Right cardiac atrium (tissue), 5 donors: ENCODE data around the gene LRCH3. TPM values are rescaled to one million over a fixed set of nuclear protein-coding genes. Genes with fewer than 3 reads are reported as not detected.

Source experiments
- ATAC-seq, 2 donors: fragments of 200-7000 bp; cut with Tn5 transposase; one replicate each; pipeline versions ENCODE4 v1.8.0 to v1.9.1; 2020; ENCODE audit warnings: moderate library complexity in 2 of 2, mild to moderate bottlenecking in 1 of 2
- DNase-seq, 3 donors: peaks; one replicate each; pipeline ENCODE4 v3.0.0-alpha.2; 2020
- H3K27ac ChIP-seq: one replicate; pipeline ENCODE4 v1.5.1; 2013; ENCODE audit warnings: mild to moderate bottlenecking, low read length, control low read depth, moderate library complexity
- H3K27me3 ChIP-seq: one replicate; pipeline ENCODE4 v1.6.1; 2013; ENCODE audit not compliant: control insufficient read depth, insufficient read depth
- H3K4me1 ChIP-seq: one replicate; pipeline ENCODE4 v1.6.1; 2013; ENCODE audit warnings: low read length; ENCODE audit not compliant: control insufficient read depth, insufficient read depth
- H3K4me3 ChIP-seq: one replicate; pipeline ENCODE4 v1.5.1; 2013; ENCODE audit warnings: low read length, control low read depth
- H3K9me3 ChIP-seq: one replicate; pipeline ENCODE4 v1.6.1; 2013; ENCODE audit warnings: low read length; ENCODE audit not compliant: control insufficient read depth
- WGBS: extraction: QIAGEN DNeasy Blood & Tissue Kit; methylation state at CpG from one replicate; pipeline ENCODE4 v1.1.7; 2013; 5-methylcytosine and 5-hydroxymethylcytosine counted together
- intact Hi-C, 4 donors: fragments of 100-400 bp; cut with DNase I; formaldehyde crosslinking; loops; one replicate each; pipeline versions ENCODE4 v1.11.0 to v1.14.0; 2022 to 2023
- long read RNA-seq, 4 donors: library from polyadenylated mRNA; unstranded; transcript quantifications; one replicate each; pipeline ENCODE4 v2.0.0, GENCODE V29; 2020 to 2021
- polyA plus RNA-seq: library from polyadenylated mRNA; stranded (reverse); fragments of 200-250 nt; gene quantifications from one replicate; pipeline ENCODE4 v1.2.3, GENCODE V29; 2013
- total RNA-seq, 4 donors: library from RNA; stranded (reverse); fragmentation: NEBNext Ultra II Directional; extraction: Animal tissue kit (Norgen Biotek cat#: 25700); gene quantifications; one replicate each; pipeline ENCODE4 v1.2.1, GENCODE V29; 2021
- donor health status: healthy with polysubstance abuse.
- donor health status: DM: no; HTN: yes; CAD: no.
- donor health status: DM: no; HTN: no; CAD: no.
- donor health status: DM: no; HTN: yes; CAD: no; lungs with severe emphysema.
- donor health status: DM: yes; HTN: yes; CAD: no.

LRCH3 gene
- total RNA-seq, result 10 to 100 TPM; 23.1 to 27.0 (median 25.1) TPM
- polyA plus RNA-seq, result 16.3 TPM
- long read RNA-seq, donor 1, full-length matches to known transcripts, result 7 of 28 reads
- long read RNA-seq, donor 1, partial matches to known transcripts, result 2 of 28 reads
- long read RNA-seq, donor 1, other reads (novel, unspliced or antisense), result 19 of 28 reads
- long read RNA-seq, donor 2, full-length matches to known transcripts, result 2 of 4 reads
- long read RNA-seq, donor 2, partial matches to known transcripts, result 1 of 4 reads
- long read RNA-seq, donor 2, other reads (novel, unspliced or antisense), result 1 of 4 reads
- long read RNA-seq, donor 3, full-length matches to known transcripts, result 9 of 46 reads
- long read RNA-seq, donor 3, partial matches to known transcripts, result 9 of 46 reads
- long read RNA-seq, donor 3, other reads (novel, unspliced or antisense), result 28 of 46 reads
- long read RNA-seq, donor 4, partial matches to known transcripts, result 0 of 4 reads
- long read RNA-seq, donor 4, other reads (novel, unspliced or antisense), result 4 of 4 reads

- ATAC-seq, result peak; percentile 94
- Histone ChIP-seq H3K9me3 (no peaks in the 10 kb centered on the region), H3K27me3 (no peaks in the 10 kb centered on the region), H3K4me3 (peak within 1 kb of the TSS; percentile 85), H3K27ac (peak within 1 kb of the TSS; percentile 48), H3K4me1 (no peaks in the 10 kb centered on the region)
- peak; percentile 86 to 95 (median 94) for DNase-seq
- under 1% methylated on average over 83 of the region's 83 CpGs for WGBS
- intact Hi-C loops, result no loop called here
Observed at GRCh38 chr3:197791113-197791891, at the start of gene LRCH3. LRCH3 (plus strand) TSS chr3:197791254; CDS start chr3:197791279, 25 bp downstream.

GRCh38 chr3:197742787-197743186 lies 48.3 kb upstream of the LRCH3 start:
- 84% methylated on average over 3 of the region's 3 CpGs for WGBS
- H3K9me3 ChIP-seq, result no peaks in the 10 kb centered on the region

GRCh38 chr3:197746209-197746608 lies 44.8 kb upstream of the LRCH3 start:
- H3K27me3 ChIP-seq, result no peaks in the 10 kb centered on the region
- no peak overlapping the region for H3K4me3 ChIP-seq
- WGBS, result 68% methylated on average over 3 of the region's 3 CpGs
- H3K4me1 ChIP-seq, result peaks cover 4% of the 10 kb centered on the region
- no peak for DNase-seq
- intact Hi-C loops, result no loop called here
- H3K27ac ChIP-seq, result no peak overlapping the region
- H3K9me3 ChIP-seq, result no peaks in the 10 kb centered on the region
- ATAC-seq, result no peak

More at GRCh38 chr3:197742787-197743186, 48.3 kb upstream of the LRCH3 start:
- H3K27ac ChIP-seq, result no peak overlapping the region
- H3K4me3 ChIP-seq, result no peak overlapping the region
- no peak for ATAC-seq
- intact Hi-C loops, result no loop called here
- DNase-seq, result no peak
- H3K27me3 ChIP-seq, result no peaks in the 10 kb centered on the region
- H3K4me1 ChIP-seq, result peaks cover 4% of the 10 kb centered on the region

- 39% methylated on average over 4 of the region's 4 CpGs for WGBS
- peak in 1 of 3 donors; percentile 25 for DNase-seq
- Histone ChIP-seq H3K9me3 (no peaks in the 10 kb centered on the region), H3K27me3 (no peaks in the 10 kb centered on the region), H3K4me1 (peaks cover 4% of the 10 kb centered on the region), H3K27ac (peak overlapping the region; percentile 56), H3K4me3 (no peak overlapping the region)
- ATAC-seq, result no peak
- intact Hi-C loops, result no loop called here
Observed at GRCh38 chr3:197746801-197747237, 44.2 kb upstream of the LRCH3 start.

GRCh38 chr3:197748597-197749314 lies 42.3 kb upstream of the LRCH3 start:
- WGBS, result 26% methylated on average over 12 of the region's 12 CpGs
- H3K4me3 ChIP-seq, result peak overlapping the region; percentile 82
- intact Hi-C loops, result no loop called here

GRCh38 chr3:197749315-197749600 lies 41.8 kb upstream of the LRCH3 start:
- Histone ChIP-seq H3K27me3 (no peaks in the 10 kb centered on the region), H3K27ac (peak overlapping the region; percentile 87), H3K9me3 (no peaks in the 10 kb centered on the region), H3K4me3 (peak overlapping the region; percentile 82), H3K4me1 (peaks cover 4% of the 10 kb centered on the region)
- under 1% methylated on average over 18 of the region's 18 CpGs for WGBS
- DNase-seq, result no peak
- peak; percentile 27 to 47 for ATAC-seq
- intact Hi-C loops, result no loop called here

More at GRCh38 chr3:197748597-197749314, 42.3 kb upstream of the LRCH3 start:
- Histone ChIP-seq H3K9me3 (no peaks in the 10 kb centered on the region), H3K27ac (peak overlapping the region; percentile 87), H3K27me3 (no peaks in the 10 kb centered on the region), H3K4me1 (peaks cover 4% of the 10 kb centered on the region)
- DNase-seq, result no peak
- no peak for ATAC-seq

- DNase-seq (peak; percentile 95 to 98 (median 97)), ATAC-seq (peak; percentile 96)
- Histone ChIP-seq H3K27me3 (no peaks in the 10 kb centered on the region), H3K4me1 (peaks cover 7% of the 10 kb centered on the region), H3K9me3 (no peaks in the 10 kb centered on the region), H3K4me3 (peak within 1 kb of the TSS; percentile 82), H3K27ac (peak within 1 kb of the TSS; percentile 95)
- intact Hi-C loops, result no loop called here
- WGBS, result under 1% methylated on average over 104 of the region's 104 CpGs
Observed at GRCh38 chr3:197749601-197750395, 41.3 kb upstream of the LRCH3 start, which contains the start of gene FYTTD1. FYTTD1 (plus strand) TSS chr3:197749883; CDS start chr3:197749972, 89 bp downstream.

- no peaks in the 10 kb centered on the region for H3K9me3 ChIP-seq
- ATAC-seq (peak; percentile 77 to 82), DNase-seq (peak; percentile 70 to 91 (median 84))
- H3K4me1 ChIP-seq, result peaks cover 7% of the 10 kb centered on the region
- under 1% methylated on average over 43 of the region's 43 CpGs for WGBS
- no peaks in the 10 kb centered on the region for H3K27me3 ChIP-seq
- H3K27ac ChIP-seq, result peak overlapping the region; percentile 95
- peak overlapping the region; percentile 82 for H3K4me3 ChIP-seq
- intact Hi-C loops, result no loop called here
Observed at GRCh38 chr3:197750396-197750831, 40.6 kb upstream of the LRCH3 start.

GRCh38 chr3:197750858-197751737 lies 40.0 kb upstream of the LRCH3 start:
- ATAC-seq (peak; percentile 2 to 31), DNase-seq (peak; percentile 75 to 86 (median 82))
- H3K4me3 ChIP-seq, result peak overlapping the region; percentile 82
- intact Hi-C loops, result no loop called here
- H3K9me3 ChIP-seq, result no peaks in the 10 kb centered on the region
- WGBS, result 4% methylated on average over 36 of the region's 36 CpGs
- H3K27me3 ChIP-seq, result no peaks in the 10 kb centered on the region
- peak overlapping the region; percentile 95 for H3K27ac ChIP-seq
- H3K4me1 ChIP-seq, result peaks cover 7% of the 10 kb centered on the region
